ENCODE results near the gene WNT2B. TPM values are rescaled to one million over a fixed set of nuclear protein-coding genes. Genes with fewer than 3 reads are reported as not detected.

The WNT2B gene
- polyA plus RNA-seq, 1 donor = 7.5 TPM

DNA sequence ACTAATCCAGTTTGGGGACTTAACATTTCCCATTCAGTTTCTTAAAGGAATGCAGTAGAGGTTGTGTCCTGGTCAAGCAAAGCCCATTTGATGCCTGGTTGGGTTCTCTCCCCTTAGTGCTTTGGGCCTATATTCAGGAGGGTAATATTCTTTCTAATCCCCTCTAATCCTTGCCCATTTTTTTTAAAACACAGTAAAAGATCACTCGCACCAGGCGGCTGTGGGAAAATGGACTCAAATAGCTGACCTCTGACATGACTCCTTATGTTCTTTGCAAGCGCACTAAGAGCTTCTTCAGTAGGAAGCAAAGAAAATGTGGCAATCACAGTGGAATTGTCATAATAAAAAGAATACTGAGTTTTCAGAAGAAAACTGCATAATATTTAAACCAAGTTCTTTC, 49.9 kb downstream of the WNT2B start:
- peaks cover 6% of the 10 kb centered on the region for H3K36me3 ChIP-seq (ENCODE audit: control insufficient read depth, insufficient read depth, low read length)
- no peaks in the 10 kb centered on the region for H3K9me3 ChIP-seq (ENCODE audit: control insufficient read depth, low read depth, low read length)
- H3K27ac ChIP-seq (ENCODE audit: low read length) = no peak overlapping the region
- DNase-seq = no peak
- H3K4me1 ChIP-seq (ENCODE audit: control insufficient read depth, insufficient read depth, low read length) = peaks cover 2% of the 10 kb centered on the region
- WGBS (ENCODE audit: insufficient coverage, low lambda C conversion rate) = 100% methylated on average over 1 of the region's 3 CpGs
- H3K4me3 ChIP-seq (ENCODE audit: low read length) = no peak overlapping the region
- no peaks in the 10 kb centered on the region for H3K27me3 ChIP-seq (ENCODE audit: control insufficient read depth, insufficient read depth, low read length)

DNA sequence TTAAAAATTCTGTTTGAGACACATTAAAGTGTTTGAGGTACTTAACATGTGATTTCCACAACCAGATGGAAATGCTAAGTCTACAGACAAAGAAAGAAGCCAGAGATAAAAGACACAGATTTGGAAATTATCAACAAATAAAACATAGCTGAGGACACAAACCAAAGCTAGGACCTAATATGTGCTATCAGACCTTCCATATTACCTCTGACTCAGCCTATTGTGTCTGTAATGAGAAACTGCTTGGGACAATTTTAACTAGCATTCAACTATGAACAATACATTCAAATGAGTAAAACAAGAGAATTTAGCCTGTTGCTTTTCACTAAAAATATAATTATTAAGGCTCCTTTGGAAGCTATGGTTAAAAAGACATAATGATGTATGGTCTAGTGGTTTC, 54.6 kb downstream of the WNT2B start:
- no peak for DNase-seq
- Histone ChIP-seq H3K36me3 (ENCODE audit: control insufficient read depth, insufficient read depth, low read length) (peaks cover 8% of the 10 kb centered on the region), H3K9me3 (ENCODE audit: control insufficient read depth, low read depth, low read length) (no peaks in the 10 kb centered on the region), H3K27ac (ENCODE audit: low read length) (no peak overlapping the region), H3K27me3 (ENCODE audit: control insufficient read depth, insufficient read depth, low read length) (no peaks in the 10 kb centered on the region), H3K4me3 (ENCODE audit: low read length) (no peak overlapping the region), H3K4me1 (ENCODE audit: control insufficient read depth, insufficient read depth, low read length) (peaks cover 2% of the 10 kb centered on the region)

DNA sequence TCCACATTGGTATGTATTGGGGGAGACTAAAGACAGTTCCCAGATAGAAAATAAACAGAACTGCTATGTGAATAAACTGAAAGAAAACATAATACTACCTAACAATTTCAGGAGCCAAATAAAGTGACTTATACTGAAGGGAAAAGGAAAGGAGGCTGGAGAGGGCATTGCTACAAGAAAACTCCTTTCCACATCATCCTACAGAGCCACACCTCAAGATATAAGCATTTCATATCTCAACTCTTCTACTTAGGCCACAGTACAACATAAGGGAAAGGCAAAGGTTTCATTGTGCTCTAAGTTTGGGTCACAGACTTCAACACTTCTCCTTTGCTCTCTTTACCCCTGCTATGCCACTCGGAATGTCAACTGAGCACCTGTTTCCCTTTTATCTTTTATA, 55.3 kb downstream of the WNT2B start:
- 33% methylated on average over 1 of the region's 1 CpG for WGBS (ENCODE audit: insufficient coverage, low lambda C conversion rate)
- DNase-seq = peak; percentile 38 to 72

DNA sequence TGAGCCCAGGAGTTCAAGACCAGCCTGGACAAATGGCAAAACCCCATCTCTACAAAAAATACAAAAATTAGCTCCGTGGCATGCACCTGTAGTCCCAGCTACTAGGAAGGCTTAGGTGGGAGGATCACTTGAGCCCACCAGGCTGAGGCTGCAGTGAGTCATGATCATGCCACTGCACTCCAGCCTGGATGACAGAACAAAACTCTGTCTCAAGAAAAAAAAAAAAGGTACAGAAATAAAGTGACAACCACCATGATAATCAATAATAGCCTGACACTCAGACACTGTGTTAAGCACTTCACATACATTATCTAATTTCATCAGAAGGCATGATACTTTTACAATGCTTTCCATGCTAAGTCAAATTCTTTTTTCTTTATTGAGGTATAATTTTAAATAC, 57.0 kb downstream of the WNT2B start:
- no peaks in the 10 kb centered on the region for H3K9me3 ChIP-seq (ENCODE audit: control insufficient read depth, low read depth, low read length)
- no CpG with 5 or more reads among the region's 1 CpG for whole genome bisulfite sequencing (ENCODE audit: insufficient coverage, low lambda C conversion rate)
- peaks cover 2% of the 10 kb centered on the region for H3K4me1 ChIP-seq (ENCODE audit: control insufficient read depth, insufficient read depth, low read length)
- no peak for DNase-seq
- H3K27ac ChIP-seq (ENCODE audit: low read length) = no peak overlapping the region
- no peak overlapping the region for H3K4me3 ChIP-seq (ENCODE audit: low read length)
- H3K36me3 ChIP-seq (ENCODE audit: control insufficient read depth, insufficient read depth, low read length) = peaks cover 10% of the 10 kb centered on the region
- no peaks in the 10 kb centered on the region for H3K27me3 ChIP-seq (ENCODE audit: control insufficient read depth, insufficient read depth, low read length)

More for the DNA sequence above, 55.3 kb downstream of the WNT2B start:
- Histone ChIP-seq H3K4me3 (ENCODE audit: low read length) (no peak overlapping the region), H3K4me1 (ENCODE audit: control insufficient read depth, insufficient read depth, low read length) (peaks cover 2% of the 10 kb centered on the region), H3K27ac (ENCODE audit: low read length) (peak overlapping the region; percentile 16), H3K9me3 (ENCODE audit: control insufficient read depth, low read depth, low read length) (no peaks in the 10 kb centered on the region), H3K27me3 (ENCODE audit: control insufficient read depth, insufficient read depth, low read length) (no peaks in the 10 kb centered on the region), H3K36me3 (ENCODE audit: control insufficient read depth, insufficient read depth, low read length) (peaks cover 6% of the 10 kb centered on the region)

DNA sequence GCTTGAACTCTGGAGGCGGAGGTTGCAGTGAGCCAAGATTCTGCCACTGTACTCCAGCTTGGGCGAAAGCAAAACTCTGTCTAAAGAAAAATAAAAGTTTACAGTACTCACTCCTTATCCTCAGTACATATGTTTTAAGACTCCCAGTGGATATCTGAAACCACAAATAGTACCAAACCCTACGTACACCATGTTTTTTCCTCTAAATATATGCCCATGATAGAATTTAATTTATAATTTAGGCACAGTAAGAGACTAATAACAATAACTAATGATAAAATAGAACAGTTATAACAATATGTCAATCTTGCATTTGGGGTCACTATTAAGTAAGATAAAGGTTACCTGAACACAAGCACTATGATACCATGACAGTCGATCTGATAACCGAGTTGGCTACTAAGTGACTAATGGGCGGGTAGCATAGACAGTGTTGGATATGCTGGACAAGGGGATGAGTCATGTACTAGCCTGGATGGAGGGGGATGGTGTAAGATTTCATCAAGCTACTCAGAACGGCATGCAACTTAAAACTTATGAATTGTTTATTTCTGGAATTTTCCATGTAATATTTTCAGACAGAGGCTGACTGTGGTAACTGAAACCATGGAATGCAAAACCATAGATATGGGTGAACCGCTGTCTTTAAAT, 66.5 kb downstream of the WNT2B start:
- peaks cover 36% of the 10 kb centered on the region for H3K36me3 ChIP-seq (ENCODE audit: control insufficient read depth, insufficient read depth, low read length)
- DNase-seq = no peak
- 100% methylated on average over 2 of the region's 8 CpGs for WGBS (ENCODE audit: insufficient coverage, low lambda C conversion rate)

DNA sequence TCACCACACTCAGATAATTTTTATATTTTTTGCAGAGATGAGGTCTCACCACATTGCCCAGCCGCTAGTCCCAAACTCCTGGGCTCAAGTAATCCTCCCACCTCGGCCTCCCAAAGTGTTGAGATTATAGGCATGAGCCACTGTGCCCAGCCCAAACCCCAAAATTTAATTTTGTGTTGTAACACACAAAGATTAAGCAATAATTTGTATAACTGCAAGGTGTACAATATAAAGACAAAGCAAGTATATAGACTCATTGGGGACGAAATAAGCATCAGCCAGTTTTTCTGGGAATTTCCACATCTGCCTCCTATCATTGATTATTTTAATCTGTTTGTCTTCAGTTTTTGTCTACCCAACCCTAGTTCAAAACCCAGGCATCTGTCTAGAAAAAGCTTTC, 67.5 kb downstream of the WNT2B start:
- Histone ChIP-seq H3K36me3 (ENCODE audit: control insufficient read depth, insufficient read depth, low read length) (peaks cover 38% of the 10 kb centered on the region), H3K4me1 (ENCODE audit: control insufficient read depth, insufficient read depth, low read length) (no peaks in the 10 kb centered on the region), H3K9me3 (ENCODE audit: control insufficient read depth, low read depth, low read length) (no peaks in the 10 kb centered on the region), H3K27me3 (ENCODE audit: control insufficient read depth, insufficient read depth, low read length) (no peaks in the 10 kb centered on the region), H3K4me3 (ENCODE audit: low read length) (no peak overlapping the region), H3K27ac (ENCODE audit: low read length) (no peak overlapping the region)
- WGBS (ENCODE audit: insufficient coverage, low lambda C conversion rate) = no CpG with 5 or more reads among the region's 3 CpGs
- no peak for DNase-seq

More for the DNA sequence above, 66.5 kb downstream of the WNT2B start:
- H3K4me3 ChIP-seq (ENCODE audit: low read length) = no peak overlapping the region
- H3K27ac ChIP-seq (ENCODE audit: low read length) = no peak overlapping the region
- no peaks in the 10 kb centered on the region for H3K4me1 ChIP-seq (ENCODE audit: control insufficient read depth, insufficient read depth, low read length)
- H3K9me3 ChIP-seq (ENCODE audit: control insufficient read depth, low read depth, low read length) = no peaks in the 10 kb centered on the region
- no peaks in the 10 kb centered on the region for H3K27me3 ChIP-seq (ENCODE audit: control insufficient read depth, insufficient read depth, low read length)

Other genes with a start within 250 kb of the WNT2B start
- gene CTTNBP2NL, start 112.8 kb upstream of the WNT2B start, polyA plus RNA-seq = 21.6 TPM
- gene ST7L, start 110.2 kb downstream of the WNT2B start, polyA plus RNA-seq = 18.4 TPM
- 110 TPM for gene CAPZA1, start 110.9 kb downstream of the WNT2B start, polyA plus RNA-seq
- 141 TPM for gene MOV10, start 165.7 kb downstream of the WNT2B start, polyA plus RNA-seq
- 329 TPM for gene RHOC, start 198.2 kb downstream of the WNT2B start, polyA plus RNA-seq
- 0.52 TPM for gene PPM1J, start 206.4 kb downstream of the WNT2B start, polyA plus RNA-seq

Measured in large intestine (tissue), 3 donors.